Smooth muscle cell (in vitro differentiated cells): Measurements from ENCODE around the gene KIAA0040. TPM values are rescaled to one million over a fixed set of nuclear protein-coding genes. Genes with fewer than 3 reads are reported as not detected.

Experiments
- DNase-seq: peaks from one replicate; lab custom pipeline; 2025; ENCODE audit not compliant: unreplicated experiment; lab: John Stamatoyannopoulos, UW
- H2AFZ ChIP-seq: fragments of 200-600 bp; sonication (generic); 2 replicates; pipeline ENCODE4 v1.6.0; 2016; ENCODE audit warnings: antibody characterized with exemption, low read depth, mild to moderate bottlenecking
- H3F3A ChIP-seq: fragments of 200-600 bp; sonication (generic); 2 replicates; pipeline ENCODE4 v1.6.0; 2017; ENCODE audit warnings: antibody characterized with exemption, low read depth
- H3K27ac ChIP-seq: fragments of 200-600 bp; sonication (generic); 2 replicates; pipeline ENCODE4 v1.5.1; 2016; ENCODE audit warnings: low read depth, mild to moderate bottlenecking
- H3K27me3 ChIP-seq: fragments of 200-600 bp; sonication (generic); 2 replicates; pipeline ENCODE4 v1.6.1; 2016; ENCODE audit warnings: low read depth, mild to moderate bottlenecking
- H3K36me3 ChIP-seq: fragments of 200-600 bp; sonication (generic); 2 replicates; pipeline ENCODE4 v1.5.1; 2016; ENCODE audit warnings: low read depth
- H3K4me1 ChIP-seq: fragments of 200-600 bp; sonication (generic); 2 replicates; pipeline ENCODE4 v1.5.1; 2016; ENCODE audit warnings: low read depth
- H3K4me2 ChIP-seq: fragments of 200-600 bp; sonication (generic); 2 replicates; pipeline ENCODE4 v1.6.0; 2016; ENCODE audit warnings: mild to moderate bottlenecking
- H3K4me3 ChIP-seq: fragments of 200-600 bp; sonication (generic); 2 replicates; pipeline ENCODE4 v1.5.1; 2016; ENCODE audit warnings: mild to moderate bottlenecking
- H3K79me2 ChIP-seq: fragments of 200-600 bp; sonication (generic); 2 replicates; pipeline ENCODE4 v1.6.0; 2016; ENCODE audit warnings: low read depth, mild to moderate bottlenecking
- H3K9ac ChIP-seq: fragments of 200-600 bp; sonication (generic); 2 replicates; pipeline ENCODE4 v1.6.0; 2016; ENCODE audit warnings: low read depth
- H3K9me3 ChIP-seq: fragments of 200-600 bp; sonication (generic); replicated peaks from 2 replicates; pipeline ENCODE4 v1.5.1; 2016; ENCODE audit warnings: low read depth
- H4K20me1 ChIP-seq: fragments of 200-600 bp; sonication (generic); 2 replicates; pipeline ENCODE4 v1.6.0; 2016; ENCODE audit warnings: low read depth
- CTCF ChIP-seq: fragments of 200-600 bp; sonication (generic); IDR thresholded peaks from 2 replicates; pipeline ENCODE4 v1.5.1; 2017; ENCODE audit warnings: borderline replicate concordance, mild to moderate bottlenecking, antibody characterized with exemption; ENCODE audit not compliant: insufficient read depth, poor library complexity, severe bottlenecking
- WGBS: methylation state at CpG from one replicate; pipeline ENCODE4 v1.1.7; 2016; ENCODE audit warnings: low lambda C conversion rate; 5-methylcytosine and 5-hydroxymethylcytosine counted together
- polyA plus RNA-seq: library from polyadenylated mRNA; unstranded; fragments of >200 nt; fragmentation: Nextera tagmentation; extraction: Ambion mirVana; gene quantifications from 2 replicates; pipeline ENCODE4 v1.2.1, GENCODE V29; 2016
- total RNA-seq: library from RNA; depleted of rRNA; stranded (reverse); fragments of >200 nt; gene quantifications from 2 replicates; pipeline ENCODE4 v1.2.3, GENCODE V29; 2014

KIAA0040 gene
- total and polyA plus RNA-seq, 2 experiments from 2014 or later: 3.8 to 8.9 TPM

- no peaks in the 10 kb centered on the region for H3K27me3 ChIP-seq
- H2AFZ ChIP-seq: no peak overlapping the region
- H3K27ac ChIP-seq: no peak overlapping the region
- no peak for TF ChIP-seq CTCF
- H3F3A ChIP-seq: no peaks in the 10 kb centered on the region
- H3K36me3 ChIP-seq: no peaks in the 10 kb centered on the region
- H3K79me2 ChIP-seq: no peaks in the 10 kb centered on the region
- H3K9ac ChIP-seq: no peak overlapping the region
- no peak for DNase-seq
- H3K4me2 ChIP-seq: no peak overlapping the region
- no peaks in the 10 kb centered on the region for H3K4me1 ChIP-seq
- no peaks in the 10 kb centered on the region for H3K9me3 ChIP-seq
- H3K4me3 ChIP-seq: no peak overlapping the region
- 69% methylated on average over 2 of the region's 2 CpGs for WGBS
- H4K20me1 ChIP-seq: no peaks in the 10 kb centered on the region
These were observed 11.8 kb upstream of the KIAA0040 start for GRCh38 chr1:175204330-175204729.

GRCh38 chr1:175203570-175204068 lies 11.0 kb upstream of the KIAA0040 start:
- H3F3A ChIP-seq: no peaks in the 10 kb centered on the region

GRCh38 chr1:175200678-175201521 lies 8.3 kb upstream of the KIAA0040 start:
- Histone ChIP-seq H3K27ac (peak overlapping the region; percentile 39), H2AFZ (peak overlapping the region; percentile 43), H3F3A (no peaks in the 10 kb centered on the region), H3K4me3 (no peak overlapping the region), H3K9ac (no peak overlapping the region), H4K20me1 (no peaks in the 10 kb centered on the region), H3K79me2 (no peaks in the 10 kb centered on the region), H3K36me3 (no peaks in the 10 kb centered on the region), H3K4me1 (no peaks in the 10 kb centered on the region), H3K4me2 (peak overlapping the region; percentile 68), H3K27me3 (no peaks in the 10 kb centered on the region), H3K9me3 (no peaks in the 10 kb centered on the region)
- WGBS: 35% methylated on average over 7 of the region's 7 CpGs
- no peak for DNase-seq
- no peak for TF ChIP-seq CTCF

More at GRCh38 chr1:175203570-175204068, 11.0 kb upstream of the KIAA0040 start:
- WGBS: 90% methylated on average over 5 of the region's 5 CpGs
- no peak overlapping the region for H2AFZ ChIP-seq
- no peaks in the 10 kb centered on the region for H3K79me2 ChIP-seq
- DNase-seq: no peak
- H3K9ac ChIP-seq: no peak overlapping the region
- no peaks in the 10 kb centered on the region for H3K36me3 ChIP-seq
- H3K27ac ChIP-seq: no peak overlapping the region
- no peaks in the 10 kb centered on the region for H3K4me1 ChIP-seq
- H3K4me2 ChIP-seq: no peak overlapping the region
- H3K27me3 ChIP-seq: no peaks in the 10 kb centered on the region
- TF ChIP-seq CTCF: no peak
- no peak overlapping the region for H3K4me3 ChIP-seq
- H3K9me3 ChIP-seq: no peaks in the 10 kb centered on the region
- H4K20me1 ChIP-seq: no peaks in the 10 kb centered on the region
